Lower leg skin (tissue), 3 donors: ENCODE data around the gene VWCE.
"Not testable (repeated sequence)": the region's sequence is repeated elsewhere in the genome, so short reads cannot be mapped to it uniquely, and the experiment has no call there.

ENCODE experiments used
- POLR2A ChIP-seq, 2 donors: fragments of 450-650 bp; IDR thresholded peaks; one replicate each; pipeline ENCODE4 v1.6.1; 2016 to 2017; ENCODE audit warnings: antibody characterized with exemption in 2 of 2, mild to moderate bottlenecking in 1 of 2, moderate library complexity in 1 of 2
- TF ChIP-seq, protein P1 (sequence below), 3 donors: fragments of 450-650 bp; IDR thresholded peaks; one replicate each; pipeline ENCODE4 v1.5.1; 2016; ENCODE audit warnings: antibody characterized with exemption in 3 of 3, mild to moderate bottlenecking in 3 of 3, moderate library complexity in 2 of 3

- TF ChIP-seq, protein P1, sequence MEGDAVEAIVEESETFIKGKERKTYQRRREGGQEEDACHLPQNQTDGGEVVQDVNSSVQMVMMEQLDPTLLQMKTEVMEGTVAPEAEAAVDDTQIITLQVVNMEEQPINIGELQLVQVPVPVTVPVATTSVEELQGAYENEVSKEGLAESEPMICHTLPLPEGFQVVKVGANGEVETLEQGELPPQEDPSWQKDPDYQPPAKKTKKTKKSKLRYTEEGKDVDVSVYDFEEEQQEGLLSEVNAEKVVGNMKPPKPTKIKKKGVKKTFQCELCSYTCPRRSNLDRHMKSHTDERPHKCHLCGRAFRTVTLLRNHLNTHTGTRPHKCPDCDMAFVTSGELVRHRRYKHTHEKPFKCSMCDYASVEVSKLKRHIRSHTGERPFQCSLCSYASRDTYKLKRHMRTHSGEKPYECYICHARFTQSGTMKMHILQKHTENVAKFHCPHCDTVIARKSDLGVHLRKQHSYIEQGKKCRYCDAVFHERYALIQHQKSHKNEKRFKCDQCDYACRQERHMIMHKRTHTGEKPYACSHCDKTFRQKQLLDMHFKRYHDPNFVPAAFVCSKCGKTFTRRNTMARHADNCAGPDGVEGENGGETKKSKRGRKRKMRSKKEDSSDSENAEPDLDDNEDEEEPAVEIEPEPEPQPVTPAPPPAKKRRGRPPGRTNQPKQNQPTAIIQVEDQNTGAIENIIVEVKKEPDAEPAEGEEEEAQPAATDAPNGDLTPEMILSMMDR (IDR thresholded peaks at IDR 0.05), result not testable (repeated sequence)
- not testable (repeated sequence) for TF ChIP-seq POLR2A (IDR thresholded peaks at IDR 0.05)
These were observed 63.5 kb downstream of the VWCE start for GRCh38 chr11:61231585-61231984.
